ENCODE results near the gene GFI1B. TPM values are rescaled to one million over a fixed set of nuclear protein-coding genes. Genes with fewer than 3 reads are reported as not detected.

Gene GFI1B
- total and polyA plus RNA-seq, 2 of the 13 experiments (the other 11 are each of a cell fraction or from before 2014, with no cell fraction given): 0.15 to 0.51 TPM

DNA sequence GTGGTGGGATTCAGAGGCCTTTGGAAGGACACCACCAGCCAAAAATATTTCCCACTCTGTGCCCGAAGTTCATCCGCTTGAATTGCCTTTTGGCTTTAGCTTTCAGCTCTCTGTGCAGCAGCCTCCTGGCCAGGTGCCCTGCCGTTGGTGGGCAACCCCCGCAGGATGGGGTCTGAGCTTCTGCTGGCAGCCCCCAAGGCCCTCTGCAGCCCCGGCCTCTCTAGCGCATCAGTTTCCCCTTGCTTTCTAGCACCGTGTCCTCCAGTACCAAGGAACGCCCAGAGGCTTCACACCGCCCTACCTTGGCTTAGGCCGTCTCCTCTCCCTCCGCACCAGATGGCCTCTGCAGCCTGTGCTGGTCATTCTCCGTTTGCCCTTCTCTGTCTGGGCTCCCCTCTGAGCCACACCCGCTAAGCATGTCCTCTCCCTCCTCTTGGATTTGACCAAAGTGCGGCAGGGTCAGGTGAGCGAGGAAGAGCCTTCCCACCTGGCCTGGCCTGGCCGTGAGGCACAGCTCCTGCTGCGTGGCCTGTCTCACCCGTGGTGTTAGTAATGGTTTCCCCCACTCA is 29.9 kb upstream of the GFI1B start:
- no peak overlapping the region for H3K4me2 ChIP-seq (ENCODE audit: low read depth, low read length)
- WGBS (ENCODE audit: low lambda C conversion rate): 52% methylated on average over 18 of the region's 18 CpGs
- H2AFZ ChIP-seq (ENCODE audit: low read length): no peak overlapping the region
- DNase-seq (ENCODE audit: low spot score): no peak
- CTCF ChIA-PET (ENCODE audit: low intra/inter-chr PET ratio, low total read pairs): no interaction called here
- no peaks in the 10 kb centered on the region for H3K9me3 ChIP-seq (ENCODE audit: low read length)
- H3K79me2 ChIP-seq (ENCODE audit: insufficient read depth, low read length): peaks cover 9% of the 10 kb centered on the region
- intact Hi-C loops (cut with micrococcal nuclease; ENCODE audit: unreplicated experiment): no loop called here
- H3K9ac ChIP-seq (ENCODE audit: insufficient read depth, low read depth, low read length): no peak overlapping the region
- in situ Hi-C loops (cut with HindIII; ENCODE audit: extremely low pct_ligation_motif_present, low pct_unique_long_range_greater_than_20kb): no loop called here
- H3K4me3 ChIP-seq (replicated peaks in 1 of 3; ENCODE audit: insufficient read depth in 1 of 3, low read depth in 2 of 3, low read length in 3 of 3): no peak overlapping the region
- peaks cover 0 to 4% of the 10 kb centered on the region in 2 experiments; a peak in 2 of 5 replicates for H3K27me3 ChIP-seq (ENCODE audit: control insufficient read depth in 1 of 2, insufficient read depth in 2 of 2, low read length in 2 of 2)
- no peak for FAIRE-seq
- TF ChIP-seq CCDC6 (CRISPR knock-in tag; IDR thresholded peaks at IDR 0.05) (no peak), FOSL2 (CRISPR knock-in tag; IDR thresholded peaks at IDR 0.05) (no peak), SP2 (CRISPR knock-in tag; IDR thresholded peaks at IDR 0.05) (no peak), ARNTL (CRISPR knock-in tag; IDR thresholded peaks at IDR 0.05) (no peak)
- TF ChIP-seq, protein P1, sequence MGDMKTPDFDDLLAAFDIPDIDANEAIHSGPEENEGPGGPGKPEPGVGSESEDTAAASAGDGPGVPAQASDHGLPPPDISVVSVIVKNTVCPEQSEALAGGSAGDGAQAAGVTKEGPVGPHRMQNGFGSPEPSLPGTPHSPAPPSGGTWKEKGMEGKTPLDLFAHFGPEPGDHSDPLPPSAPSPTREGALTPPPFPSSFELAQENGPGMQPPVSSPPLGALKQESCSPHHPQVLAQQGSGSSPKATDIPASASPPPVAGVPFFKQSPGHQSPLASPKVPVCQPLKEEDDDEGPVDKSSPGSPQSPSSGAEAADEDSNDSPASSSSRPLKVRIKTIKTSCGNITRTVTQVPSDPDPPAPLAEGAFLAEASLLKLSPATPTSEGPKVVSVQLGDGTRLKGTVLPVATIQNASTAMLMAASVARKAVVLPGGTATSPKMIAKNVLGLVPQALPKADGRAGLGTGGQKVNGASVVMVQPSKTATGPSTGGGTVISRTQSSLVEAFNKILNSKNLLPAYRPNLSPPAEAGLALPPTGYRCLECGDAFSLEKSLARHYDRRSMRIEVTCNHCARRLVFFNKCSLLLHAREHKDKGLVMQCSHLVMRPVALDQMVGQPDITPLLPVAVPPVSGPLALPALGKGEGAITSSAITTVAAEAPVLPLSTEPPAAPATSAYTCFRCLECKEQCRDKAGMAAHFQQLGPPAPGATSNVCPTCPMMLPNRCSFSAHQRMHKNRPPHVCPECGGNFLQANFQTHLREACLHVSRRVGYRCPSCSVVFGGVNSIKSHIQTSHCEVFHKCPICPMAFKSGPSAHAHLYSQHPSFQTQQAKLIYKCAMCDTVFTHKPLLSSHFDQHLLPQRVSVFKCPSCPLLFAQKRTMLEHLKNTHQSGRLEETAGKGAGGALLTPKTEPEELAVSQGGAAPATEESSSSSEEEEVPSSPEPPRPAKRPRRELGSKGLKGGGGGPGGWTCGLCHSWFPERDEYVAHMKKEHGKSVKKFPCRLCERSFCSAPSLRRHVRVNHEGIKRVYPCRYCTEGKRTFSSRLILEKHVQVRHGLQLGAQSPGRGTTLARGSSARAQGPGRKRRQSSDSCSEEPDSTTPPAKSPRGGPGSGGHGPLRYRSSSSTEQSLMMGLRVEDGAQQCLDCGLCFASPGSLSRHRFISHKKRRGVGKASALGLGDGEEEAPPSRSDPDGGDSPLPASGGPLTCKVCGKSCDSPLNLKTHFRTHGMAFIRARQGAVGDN (CRISPR knock-in tag; IDR thresholded peaks at IDR 0.05): peak; percentile 29; the same call in 1 of the 2 replicates
- POLR2A ChIA-PET: interaction anchor here (0.6 to 1.7 kb wide), 2 partner anchors 34 to 82 kb away, joined by 3 to 6 read pairs; partner anchors contain the start of gene GTF3C5
- no peaks in the 10 kb centered on the region for H3K36me3 ChIP-seq (replicated peaks in 1 of 2; ENCODE audit: control insufficient read depth in 1 of 2, insufficient read depth in 2 of 2, low read length in 2 of 2)
- H4K20me1 ChIP-seq (ENCODE audit: insufficient read depth, low read length): no peaks in the 10 kb centered on the region
- BruUV-seq (replicated peaks): no TSS peak
- no peak overlapping the region for H3K27ac ChIP-seq (ENCODE audit: extremely low read length, insufficient read depth, low read length)
- ATAC-seq: no peak; the same call in 2 of the 3 replicates
- H3K4me1 ChIP-seq (ENCODE audit: insufficient read depth, low read length): peaks cover 34% of the 10 kb centered on the region

Measured in HepG2 (cell line).